Trophoblast cell (in vitro differentiated cells and primary cell): ENCODE results near the gene BMP5.

Experiments
- DNase-seq, 2 donors: peaks; one replicate each; pipeline ENCODE4 v3.0.0-alpha.2; 2016
- H2AFZ ChIP-seq: 2 replicates; pipeline ENCODE4 v1.6.1; 2013; ENCODE audit warnings: low read length, moderate library complexity, mild to moderate bottlenecking; ENCODE audit not compliant: insufficient read depth, poor library complexity
- H2AK5ac ChIP-seq: 2 replicates; pipeline ENCODE4 v1.6.1; 2013; ENCODE audit warnings: mild to moderate bottlenecking, low read length
- H2BK120ac ChIP-seq: 2 replicates; pipeline ENCODE4 v1.6.1; 2013; ENCODE audit warnings: low read length, mild to moderate bottlenecking, moderate library complexity; ENCODE audit not compliant: insufficient read depth, poor library complexity
- H2BK12ac ChIP-seq: 2 replicates; pipeline ENCODE4 v1.6.1; 2013; ENCODE audit warnings: mild to moderate bottlenecking, low read length, moderate library complexity
- H2BK5ac ChIP-seq: 2 replicates; pipeline ENCODE4 v1.6.1; 2013; ENCODE audit warnings: low read length, low read depth, moderate library complexity, mild to moderate bottlenecking; ENCODE audit not compliant: poor library complexity
- H3K14ac ChIP-seq: 2 replicates; pipeline ENCODE4 v1.6.1; 2013; ENCODE audit warnings: mild to moderate bottlenecking, low read length
- H3K18ac ChIP-seq: 2 replicates; pipeline ENCODE4 v1.6.1; 2013; ENCODE audit warnings: mild to moderate bottlenecking, low read length
- H3K23ac ChIP-seq: 2 replicates; pipeline ENCODE4 v1.6.1; 2013; ENCODE audit warnings: low read length
- H3K27ac ChIP-seq: 2 replicates; pipeline ENCODE4 v1.5.1; 2013; ENCODE audit warnings: low read depth, mild to moderate bottlenecking, inconsistent platforms, low read length, moderate library complexity
- H3K27me3 ChIP-seq: 2 replicates; pipeline ENCODE4 v1.6.1; 2013; ENCODE audit warnings: inconsistent platforms, mild to moderate bottlenecking, low read length, moderate library complexity; ENCODE audit not compliant: insufficient read depth
- H3K36me3 ChIP-seq, 2 experiments: 1 replicate in 1 of 2; 2 replicates in 1 of 2; pipeline ENCODE4 v1.6.1; 2013; ENCODE audit warnings: low read length in 2 of 2, mild to moderate bottlenecking in 2 of 2, moderate library complexity in 1 of 2; ENCODE audit not compliant: insufficient read depth in 2 of 2, control insufficient read depth in 1 of 2
- H3K4ac ChIP-seq: 2 replicates; pipeline ENCODE4 v1.6.1; 2013; ENCODE audit warnings: low read depth, mild to moderate bottlenecking, low read length, moderate library complexity
- H3K4me1 ChIP-seq, 2 experiments: 1 replicate in 1 of 2; 2 replicates in 1 of 2; pipeline ENCODE4 v1.6.1; 2013; ENCODE audit warnings: low read length in 2 of 2, mild to moderate bottlenecking in 2 of 2, moderate library complexity in 1 of 2; ENCODE audit not compliant: insufficient read depth in 2 of 2, control insufficient read depth in 1 of 2
- H3K4me2 ChIP-seq: 2 replicates; pipeline ENCODE4 v1.6.1; 2013; ENCODE audit warnings: inconsistent platforms, mild to moderate bottlenecking, low read length, moderate library complexity
- H3K4me3 ChIP-seq: 2 replicates; pipeline ENCODE4 v1.5.1; 2013; ENCODE audit warnings: mild to moderate bottlenecking, low read depth, low read length, inconsistent platforms
- H3K79me1 ChIP-seq: one replicate; pipeline ENCODE4 v1.6.1; 2013; ENCODE audit warnings: low read length
- H3K79me2 ChIP-seq: 2 replicates; pipeline ENCODE4 v1.6.1; 2013; ENCODE audit warnings: low read length, mild to moderate bottlenecking; ENCODE audit not compliant: control insufficient read depth, insufficient read depth, poor library complexity
- H3K9ac ChIP-seq: 2 replicates; pipeline ENCODE4 v1.6.1; 2013; ENCODE audit warnings: mild to moderate bottlenecking, low read length
- H3K9me3 ChIP-seq: 2 replicates; pipeline ENCODE4 v1.6.1; 2013; ENCODE audit warnings: low read depth, mild to moderate bottlenecking, control low read depth, inconsistent platforms, low read length; ENCODE audit not compliant: insufficient read depth
- H4K12ac ChIP-seq: 2 replicates; pipeline ENCODE4 v1.6.1; 2013; ENCODE audit warnings: low read depth, mild to moderate bottlenecking, low read length, moderate library complexity
- H4K8ac ChIP-seq: 2 replicates; pipeline ENCODE4 v1.6.1; 2013; ENCODE audit warnings: low read depth, mild to moderate bottlenecking, low read length, moderate library complexity
- H4K91ac ChIP-seq: one replicate; pipeline ENCODE4 v1.6.1; 2013; ENCODE audit warnings: low read depth, mild to moderate bottlenecking, low read length, moderate library complexity
- WGBS: extraction: QIAGEN DNeasy Blood & Tissue Kit; methylation state at CpG from one replicate; pipeline ENCODE4 v1.1.7; 2013; ENCODE audit warnings: missing lambda C conversion rate; ENCODE audit not compliant: insufficient read length, insufficient coverage; ENCODE audit errors: extremely low coverage; 5-methylcytosine and 5-hydroxymethylcytosine counted together

Gene BMP5

DNA sequence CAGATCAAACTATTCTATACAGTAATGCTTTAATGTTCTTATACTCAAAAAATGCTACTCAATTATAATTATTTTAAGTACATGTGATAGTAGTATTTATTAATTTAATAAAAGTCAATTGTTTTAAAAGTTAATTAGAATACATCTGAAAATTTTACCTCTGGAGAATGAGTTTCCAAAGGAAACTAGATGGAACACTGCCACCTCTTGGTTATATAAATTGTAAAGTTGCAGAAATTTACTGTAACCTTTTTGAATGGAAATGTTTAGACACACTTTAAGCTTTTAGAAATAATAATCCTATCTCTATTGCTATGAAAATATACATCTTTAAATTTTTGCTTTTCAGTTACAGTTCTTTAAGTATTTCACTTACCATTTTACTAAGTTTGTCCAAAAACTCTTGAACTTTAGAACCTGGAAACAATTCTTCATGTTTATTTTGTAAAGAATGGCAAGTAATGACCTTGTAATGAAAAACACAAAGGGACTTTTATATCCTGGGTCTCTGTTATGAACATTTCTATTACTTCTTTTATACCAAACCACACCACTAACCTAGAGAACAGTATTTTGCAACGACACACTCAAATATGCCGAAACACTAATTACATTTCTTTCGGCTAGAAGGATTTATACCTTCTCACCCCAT is 10.9 kb upstream of the BMP5 start:
- Histone ChIP-seq H3K36me3 (no peaks in the 10 kb centered on the region), H3K79me2 (no peaks in the 10 kb centered on the region), H4K91ac (no peak overlapping the region), H2AK5ac (no peak overlapping the region), H3K14ac (no peak overlapping the region), H3K18ac (no peak overlapping the region), H4K8ac (no peak overlapping the region), H3K4me2 (no peak overlapping the region), H3K9ac (no peak overlapping the region), H2BK5ac (no peak overlapping the region), H2BK120ac (no peak overlapping the region), H2AFZ (no peak overlapping the region), H4K12ac (no peak overlapping the region), H3K9me3 (no peaks in the 10 kb centered on the region), H2BK12ac (no peak overlapping the region), H3K4me1 (no peaks in the 10 kb centered on the region), H3K23ac (no peak overlapping the region), H3K27ac (no peak overlapping the region), H3K4ac (no peak overlapping the region), H3K79me1 (no peaks in the 10 kb centered on the region), H3K4me3 (no peak overlapping the region), H3K27me3 (no peaks in the 10 kb centered on the region)
- WGBS, result no CpG with 5 or more reads among the region's 3 CpGs
- peak in 1 of 2 donors; percentile 58 for DNase-seq

DNA sequence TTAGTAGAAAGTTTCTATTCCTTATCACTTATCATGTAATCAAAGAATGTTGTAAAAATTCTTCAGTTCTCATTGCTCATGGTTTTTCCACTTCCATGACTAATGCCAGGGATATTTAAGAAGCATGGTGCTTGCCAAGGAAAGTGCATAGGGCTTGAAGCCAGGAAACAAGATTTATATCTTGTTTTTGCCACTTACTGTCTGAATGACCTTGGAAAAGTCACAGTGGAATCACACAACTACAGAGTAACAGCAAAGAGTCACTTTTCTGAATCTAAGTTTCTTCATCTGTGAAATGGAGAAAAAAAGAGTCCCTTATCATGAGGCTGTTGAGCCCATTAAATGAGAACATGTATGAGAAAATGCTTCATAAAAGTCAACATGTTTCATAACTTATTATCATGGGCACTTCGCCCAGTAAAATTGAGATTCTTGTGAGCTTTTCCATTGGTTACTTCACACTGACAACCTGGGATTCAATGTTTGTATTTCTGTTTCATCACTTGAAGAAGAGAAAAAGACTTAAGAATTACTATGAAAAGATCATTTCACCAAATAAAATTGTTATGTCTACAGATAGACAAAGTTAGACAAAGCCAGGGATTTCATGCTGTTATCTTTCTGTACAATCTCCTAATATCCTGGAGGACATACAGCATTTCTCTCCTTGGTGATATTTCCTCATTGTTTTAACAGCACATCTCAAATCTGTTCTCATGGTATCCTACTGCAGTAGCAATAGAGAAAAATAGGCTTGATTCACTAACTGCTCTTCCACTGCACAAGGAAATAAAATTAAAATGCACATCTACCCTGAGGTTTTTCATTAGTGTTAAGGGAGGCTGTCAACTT is 7.6 kb upstream of the BMP5 start:
- Histone ChIP-seq H2AFZ (no peak overlapping the region), H3K4me3 (no peak overlapping the region), H4K91ac (no peak overlapping the region), H2BK120ac (no peak overlapping the region), H3K18ac (no peak overlapping the region), H3K36me3 (no peaks in the 10 kb centered on the region), H2BK12ac (no peak overlapping the region), H3K79me2 (no peaks in the 10 kb centered on the region), H3K23ac (no peak overlapping the region), H4K12ac (no peak overlapping the region), H2BK5ac (no peak overlapping the region), H4K8ac (no peak overlapping the region), H3K14ac (no peak overlapping the region), H3K4me1 (no peaks in the 10 kb centered on the region), H3K27ac (no peak overlapping the region), H3K4me2 (no peak overlapping the region), H3K27me3 (no peaks in the 10 kb centered on the region), H2AK5ac (no peak overlapping the region), H3K9me3 (no peaks in the 10 kb centered on the region), H3K4ac (no peak overlapping the region), H3K9ac (no peak overlapping the region), H3K79me1 (no peaks in the 10 kb centered on the region)
- no CpG with 5 or more reads among the region's 1 CpG for WGBS
- peak; percentile 26 to 89 for DNase-seq

DNA sequence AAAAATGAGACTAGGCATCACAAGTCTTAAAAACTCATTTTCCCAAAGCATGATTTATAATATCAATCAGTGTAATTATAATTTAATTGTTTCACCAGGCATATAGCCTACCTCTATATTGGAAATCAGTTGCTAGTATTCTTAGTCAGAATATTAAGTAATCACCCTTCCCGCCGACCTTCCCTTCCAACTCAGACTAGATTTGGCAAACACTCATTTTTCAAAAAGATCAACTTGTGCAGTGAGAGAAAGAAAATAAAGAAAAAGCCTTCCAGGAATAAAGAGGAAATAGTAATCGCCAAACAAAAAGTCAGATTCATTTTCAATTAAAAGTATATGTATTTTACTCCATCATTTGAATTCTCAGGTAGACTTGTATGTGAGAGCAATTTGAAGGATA is 1.9 kb upstream of the BMP5 start:
- no peak overlapping the region for H3K4me2 ChIP-seq
- no peak for DNase-seq

DNA sequence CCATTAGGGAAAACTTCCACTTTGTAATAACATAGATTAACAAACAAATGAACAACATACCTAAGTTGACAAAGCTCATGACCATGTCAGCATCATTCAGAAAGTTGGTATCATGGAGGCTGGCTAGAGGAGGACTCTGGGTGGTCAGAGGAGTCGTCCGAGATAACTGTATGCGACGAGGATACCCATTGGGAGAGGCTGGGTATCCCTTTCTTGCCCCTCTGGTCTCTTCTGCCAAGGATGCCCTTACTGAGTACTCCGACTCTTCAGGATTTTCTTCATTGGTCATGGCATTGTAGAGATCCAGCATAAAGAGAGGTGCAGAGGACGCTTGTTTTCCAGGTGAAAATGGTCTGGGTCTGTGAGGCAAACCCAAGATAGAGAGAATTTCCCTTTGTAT is 1.1 kb downstream of the BMP5 start:
- DNase-seq, result no peak
- Histone ChIP-seq H2BK120ac (no peak overlapping the region), H3K4me2 (no peak overlapping the region), H3K9me3 (no peaks in the 10 kb centered on the region), H3K9ac (no peak overlapping the region), H3K23ac (no peak overlapping the region), H3K18ac (no peak overlapping the region), H3K14ac (no peak overlapping the region), H3K36me3 (no peaks in the 10 kb centered on the region), H3K4me3 (no peak overlapping the region), H4K12ac (no peak overlapping the region), H2BK5ac (no peak overlapping the region), H3K4ac (no peak overlapping the region), H4K91ac (no peak overlapping the region), H2AFZ (no peak overlapping the region), H3K79me1 (no peaks in the 10 kb centered on the region), H4K8ac (no peak overlapping the region), H3K27ac (no peak overlapping the region), H3K4me1 (peaks cover 2 to 4% of the 10 kb centered on the region in 2 experiments), H3K79me2 (no peaks in the 10 kb centered on the region), H3K27me3 (no peaks in the 10 kb centered on the region), H2AK5ac (no peak overlapping the region), H2BK12ac (peak overlapping the region; percentile 30)
- WGBS, result no CpG with 5 or more reads among the region's 6 CpGs

More for the DNA sequence above, 1.9 kb upstream of the BMP5 start:
- no peaks in the 10 kb centered on the region for H3K9me3 ChIP-seq
- no peak overlapping the region for H3K18ac ChIP-seq
- H2BK5ac ChIP-seq, result no peak overlapping the region
- no peak overlapping the region for H4K8ac ChIP-seq
- H3K9ac ChIP-seq, result no peak overlapping the region
- no peaks in the 10 kb centered on the region for H3K79me2 ChIP-seq
- H2BK120ac ChIP-seq, result no peak overlapping the region
- H3K36me3 ChIP-seq, result no peaks in the 10 kb centered on the region
- H2AK5ac ChIP-seq, result no peak overlapping the region
- no peak overlapping the region for H3K14ac ChIP-seq
- H4K12ac ChIP-seq, result no peak overlapping the region
- no peaks in the 10 kb centered on the region for H3K79me1 ChIP-seq
- no peak overlapping the region for H3K4ac ChIP-seq
- no CpG with 5 or more reads among the region's 3 CpGs for WGBS
- H2BK12ac ChIP-seq, result no peak overlapping the region
- no peak overlapping the region for H3K23ac ChIP-seq
- no peak overlapping the region for H2AFZ ChIP-seq
- H3K4me3 ChIP-seq, result no peak overlapping the region
- no peak overlapping the region for H4K91ac ChIP-seq
- H3K27ac ChIP-seq, result no peak overlapping the region
- no peaks in the 10 kb centered on the region for H3K27me3 ChIP-seq
- H3K4me1 ChIP-seq, result no peaks in the 10 kb centered on the region
